GM19193 (cell line): ENCODE results near the gene MXRA8.

Experiments
- POLR2A ChIP-seq: IDR thresholded peaks from 4 replicates; pipeline ENCODE4 v1.6.1; 2011; ENCODE audit not compliant: insufficient read depth, insufficient read length; ENCODE audit errors: extremely low read depth

Gene MXRA8

DNA sequence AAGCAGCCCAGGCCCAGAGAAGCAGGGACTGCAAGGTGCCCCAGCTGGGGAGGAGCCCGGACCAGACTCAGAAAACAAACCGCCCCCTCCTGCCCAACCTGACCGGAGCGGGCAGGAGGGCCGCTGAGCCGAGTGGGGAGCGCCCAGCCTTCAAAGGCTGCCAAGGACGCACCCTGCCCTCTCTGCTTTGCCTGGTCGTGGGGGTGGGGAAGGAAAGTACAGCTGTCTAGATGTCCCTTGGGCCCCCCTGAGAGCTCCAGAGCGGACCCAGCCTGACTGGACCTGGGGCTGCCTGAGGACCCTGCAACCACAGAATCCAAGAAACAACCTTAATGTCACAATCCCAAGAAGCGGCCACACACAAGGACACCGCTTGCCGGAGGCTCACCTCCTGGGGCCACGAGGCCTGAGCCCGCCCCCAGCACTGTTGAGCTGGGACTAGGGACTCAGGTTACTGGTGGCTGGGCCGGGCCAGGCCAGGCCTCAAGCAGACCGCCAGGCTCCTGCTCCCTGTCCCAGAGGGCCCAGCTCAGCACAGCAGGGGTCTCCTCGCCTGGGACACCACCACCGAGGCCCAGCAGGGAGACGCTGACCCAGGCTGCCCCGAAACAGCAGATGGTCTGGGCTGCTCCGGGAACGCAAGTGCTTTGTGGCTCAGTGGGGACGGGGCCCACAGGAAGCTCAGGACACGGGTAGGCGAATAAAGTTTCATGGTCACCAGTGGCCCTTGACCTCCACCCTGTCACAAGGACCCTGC lies 10.5 kb downstream of the MXRA8 start:
- no peak for TF ChIP-seq POLR2A

DNA sequence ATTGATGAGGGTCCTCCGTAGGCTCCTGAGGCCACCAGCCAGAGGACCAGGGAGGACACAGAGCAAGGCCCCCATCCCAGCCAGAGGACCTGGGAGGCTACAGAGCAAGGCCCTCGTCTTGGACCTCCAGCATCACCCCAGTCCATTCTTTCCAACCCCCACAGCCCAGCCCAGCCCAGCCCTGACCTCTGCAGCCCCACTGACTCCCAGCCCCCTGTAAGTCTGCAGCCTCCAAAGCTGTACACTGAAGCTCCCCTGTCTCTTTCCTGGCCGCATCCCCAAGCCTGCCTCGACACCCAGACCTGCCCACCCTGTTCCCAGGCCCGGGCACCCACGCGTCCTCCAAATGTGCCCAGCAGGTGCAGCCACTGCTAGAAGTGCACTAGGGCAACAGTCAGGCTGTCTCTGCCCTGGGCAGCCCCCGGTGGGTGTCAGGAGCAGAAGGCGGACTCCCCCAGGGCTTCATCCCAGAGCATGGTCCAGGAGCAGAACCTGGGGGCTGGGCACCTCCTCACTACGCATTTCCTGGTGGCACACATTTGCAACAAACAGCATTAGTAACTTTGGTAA lies 11.2 kb downstream of the MXRA8 start:
- TF ChIP-seq POLR2A: no peak

DNA sequence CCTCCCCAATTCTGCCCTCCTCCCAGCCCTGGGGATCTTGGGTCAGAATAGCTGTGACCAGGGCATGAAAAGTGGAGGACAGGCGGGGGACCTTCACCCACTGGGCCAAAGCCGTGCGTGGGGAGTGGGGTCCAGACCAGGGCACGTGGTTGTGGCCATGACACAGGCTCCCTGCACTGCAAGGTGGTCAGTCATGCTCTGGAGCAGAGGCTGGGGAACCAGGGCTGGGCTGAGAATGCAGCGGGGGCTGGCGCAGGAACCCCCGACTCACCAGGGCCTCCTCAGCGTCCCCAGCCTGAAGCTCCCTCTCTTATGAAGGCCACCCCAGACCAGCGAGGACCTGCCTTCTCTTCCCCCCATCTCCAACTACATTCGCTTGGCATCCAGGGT lies 11.9 kb downstream of the MXRA8 start:
- TF ChIP-seq POLR2A: no peak

DNA sequence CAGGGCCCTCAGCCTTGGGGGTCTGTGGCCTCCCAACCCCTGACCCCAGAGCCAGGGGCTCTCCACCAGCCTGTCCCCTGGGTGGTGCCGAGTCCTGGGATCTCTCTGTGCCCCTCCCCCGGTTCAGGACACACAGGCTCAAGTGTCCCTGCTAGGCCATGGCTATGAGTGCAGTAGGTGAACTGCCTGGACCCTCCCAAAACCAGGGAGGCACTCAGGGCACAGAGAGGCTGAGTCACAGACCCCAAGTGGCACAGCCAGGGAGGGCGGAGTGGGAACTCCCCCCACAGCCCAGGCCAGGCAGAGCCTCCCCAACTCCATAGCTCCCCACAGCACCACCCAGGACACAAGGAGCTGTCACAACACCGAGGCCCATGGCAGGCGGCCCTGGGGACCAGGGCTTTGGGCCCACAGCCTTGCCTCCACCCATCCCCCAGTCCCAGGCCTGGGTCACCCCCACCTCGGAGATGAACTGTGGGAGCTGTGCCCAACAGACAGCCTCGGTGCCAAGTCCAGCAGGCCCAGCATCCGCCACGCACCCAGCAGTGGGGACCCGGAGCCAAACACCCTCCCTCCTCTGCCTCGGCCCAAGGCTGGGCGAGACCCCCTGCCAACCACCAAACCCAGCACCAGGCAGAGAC lies 12.4 kb downstream of the MXRA8 start:
- no peak for TF ChIP-seq POLR2A

DNA sequence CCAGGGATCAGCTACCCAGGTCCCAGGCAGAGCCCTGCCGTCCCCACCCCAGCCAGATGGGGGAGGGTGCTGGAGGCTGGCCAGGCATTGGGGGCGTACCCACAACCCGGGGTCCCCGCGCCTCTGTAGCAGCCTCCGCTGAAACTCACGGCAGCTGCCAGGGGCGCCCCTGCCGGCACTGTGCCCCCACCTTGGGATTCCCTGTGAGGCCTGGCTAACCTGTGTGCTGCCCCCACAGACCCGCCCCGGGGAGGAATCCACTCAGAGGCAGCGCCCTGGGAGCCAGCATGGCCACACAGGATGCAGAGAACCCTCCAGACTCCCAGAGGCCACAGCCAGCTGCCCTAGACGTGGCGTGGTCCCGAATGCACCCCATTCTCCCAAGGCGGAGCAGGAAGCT lies 13.0 kb downstream of the MXRA8 start:
- TF ChIP-seq POLR2A: no peak

DNA sequence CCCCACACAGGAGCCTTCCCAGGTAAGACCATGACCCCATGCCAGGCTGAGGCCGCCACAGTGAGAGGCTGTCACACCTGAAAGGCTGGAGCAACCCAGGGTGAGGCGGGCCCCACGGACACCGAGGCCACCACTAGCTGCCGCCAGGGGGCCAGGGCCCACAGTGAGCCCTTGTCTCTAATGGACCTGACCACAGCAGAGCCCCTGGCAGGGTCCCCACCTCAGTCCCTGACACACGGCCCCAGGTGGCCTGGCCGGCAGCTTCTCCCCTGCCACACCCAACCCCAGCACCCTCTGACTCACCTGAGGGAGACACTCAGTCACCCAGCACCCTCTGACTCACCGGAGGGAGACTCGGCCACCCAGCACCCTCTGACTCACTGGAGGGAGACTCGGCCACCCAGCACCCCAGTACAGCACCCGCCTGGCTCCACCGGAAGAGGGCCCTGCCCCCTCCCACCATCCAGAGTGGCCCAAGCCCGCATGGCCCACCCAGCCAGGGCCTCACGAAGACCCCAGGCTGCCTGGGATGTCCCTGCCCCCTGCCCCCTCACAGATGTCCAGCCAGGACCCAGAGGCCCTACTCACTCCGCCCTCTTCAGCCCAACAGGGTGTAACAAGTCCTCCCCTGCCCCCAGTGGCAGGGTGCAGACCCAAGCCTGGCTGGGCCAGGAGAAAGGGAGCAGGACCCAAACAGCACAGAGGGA lies 13.5 kb downstream of the MXRA8 start:
- no peak for TF ChIP-seq POLR2A

DNA sequence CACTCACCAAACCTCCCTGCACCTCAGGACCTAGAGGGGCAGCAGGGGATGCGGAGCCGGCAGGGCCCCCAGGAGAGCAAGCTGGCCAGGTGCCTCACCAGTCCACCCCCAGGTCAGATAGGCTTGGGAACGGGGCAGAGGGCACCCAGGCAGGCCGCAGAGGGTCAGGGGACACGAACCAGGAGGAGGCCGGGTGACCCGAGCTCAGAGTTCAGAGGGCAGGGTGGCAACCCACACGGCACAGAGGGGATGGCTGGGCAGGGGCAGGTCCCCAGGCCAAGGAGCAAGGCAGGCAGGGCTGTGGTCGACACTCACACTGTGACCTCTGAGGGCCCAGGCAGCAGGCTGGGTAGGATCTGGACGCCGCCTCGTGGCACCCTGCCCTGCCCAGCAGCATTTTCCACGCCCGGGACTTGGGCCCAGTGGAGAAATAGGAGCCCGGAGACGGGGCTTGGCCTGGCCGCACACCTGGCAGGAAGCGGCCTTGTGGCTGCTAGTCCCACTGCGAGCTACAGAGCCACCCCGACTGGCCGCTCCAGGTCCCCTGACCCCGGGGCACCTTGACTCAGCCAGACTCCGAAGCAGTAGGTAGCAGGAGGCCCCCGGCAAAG lies 14.4 kb downstream of the MXRA8 start:
- TF ChIP-seq POLR2A: no peak

DNA sequence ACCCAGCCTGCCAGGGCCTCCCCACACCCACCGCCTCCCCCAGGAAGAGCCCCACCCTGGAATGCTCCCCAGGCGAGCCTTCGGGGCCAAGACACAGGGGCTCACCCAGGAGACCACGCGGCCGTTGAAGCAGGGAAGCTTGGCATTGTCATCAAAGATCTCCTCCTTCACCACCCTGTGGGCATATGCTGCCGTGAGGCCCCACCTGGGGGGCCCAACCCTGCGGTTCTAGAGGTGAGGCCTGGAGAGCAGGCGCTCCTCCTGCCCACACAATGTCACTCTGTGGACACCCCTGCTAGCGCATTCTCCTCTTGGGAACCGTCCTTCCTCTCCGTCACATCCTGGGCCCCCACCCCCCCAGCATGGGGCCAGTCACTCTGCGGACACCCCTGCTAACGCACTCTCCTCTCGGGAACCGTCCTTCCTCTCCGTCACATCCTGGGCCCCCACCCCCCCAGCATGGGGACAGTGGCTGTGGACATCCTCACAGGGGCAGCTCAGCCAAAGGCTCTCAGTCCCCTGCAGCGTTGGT lies 15.7 kb downstream of the MXRA8 start:
- TF ChIP-seq POLR2A: no peak

DNA sequence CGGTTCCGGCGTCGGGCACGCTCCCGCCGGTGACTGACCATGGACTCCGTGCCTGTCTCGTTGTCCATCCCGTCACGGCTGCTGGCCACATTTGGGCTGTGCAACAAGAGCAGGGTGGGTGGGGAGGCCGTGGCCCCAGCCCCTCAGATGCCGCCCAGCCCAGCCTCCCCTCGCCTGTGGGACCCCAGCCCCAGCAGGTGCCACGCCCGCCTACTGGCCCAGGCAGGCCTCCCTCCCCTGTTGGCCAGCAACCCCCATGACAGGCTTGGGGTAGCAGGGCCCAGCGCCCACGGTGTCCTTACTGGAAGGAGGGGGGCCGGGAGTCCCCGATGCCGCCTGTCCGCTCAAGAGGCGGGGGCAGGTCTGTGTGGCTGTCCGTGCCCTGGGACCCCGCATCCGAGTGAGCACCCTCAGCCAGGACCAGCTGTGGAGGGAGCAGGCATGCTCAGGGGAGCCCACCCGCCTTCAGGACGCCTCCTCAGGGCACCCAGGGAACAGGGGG lies 16.2 kb downstream of the MXRA8 start:
- no peak for TF ChIP-seq POLR2A

DNA sequence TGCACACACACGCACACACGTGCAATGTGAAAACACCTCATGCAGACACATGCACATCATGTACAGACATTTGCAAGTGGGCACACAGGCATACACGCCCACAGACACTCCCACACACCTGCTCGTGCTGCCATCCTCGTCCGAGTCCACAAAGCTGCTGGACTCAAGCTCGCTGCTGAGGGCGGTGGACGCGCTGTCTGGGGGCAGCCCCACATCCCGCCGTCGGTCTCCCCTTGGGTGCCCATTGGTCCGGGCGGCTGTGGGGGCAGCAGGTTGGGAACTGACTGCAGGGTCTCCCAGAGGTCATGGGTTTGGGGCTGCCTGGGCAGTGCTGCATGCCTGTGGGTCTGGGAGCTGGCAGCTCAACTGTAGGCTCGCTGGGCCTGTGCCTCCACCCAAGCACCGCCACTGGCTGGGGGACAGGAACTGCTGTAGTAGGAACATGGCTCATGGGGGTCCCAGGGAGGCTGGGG lies 16.8 kb downstream of the MXRA8 start:
- TF ChIP-seq POLR2A: no peak

DNA sequence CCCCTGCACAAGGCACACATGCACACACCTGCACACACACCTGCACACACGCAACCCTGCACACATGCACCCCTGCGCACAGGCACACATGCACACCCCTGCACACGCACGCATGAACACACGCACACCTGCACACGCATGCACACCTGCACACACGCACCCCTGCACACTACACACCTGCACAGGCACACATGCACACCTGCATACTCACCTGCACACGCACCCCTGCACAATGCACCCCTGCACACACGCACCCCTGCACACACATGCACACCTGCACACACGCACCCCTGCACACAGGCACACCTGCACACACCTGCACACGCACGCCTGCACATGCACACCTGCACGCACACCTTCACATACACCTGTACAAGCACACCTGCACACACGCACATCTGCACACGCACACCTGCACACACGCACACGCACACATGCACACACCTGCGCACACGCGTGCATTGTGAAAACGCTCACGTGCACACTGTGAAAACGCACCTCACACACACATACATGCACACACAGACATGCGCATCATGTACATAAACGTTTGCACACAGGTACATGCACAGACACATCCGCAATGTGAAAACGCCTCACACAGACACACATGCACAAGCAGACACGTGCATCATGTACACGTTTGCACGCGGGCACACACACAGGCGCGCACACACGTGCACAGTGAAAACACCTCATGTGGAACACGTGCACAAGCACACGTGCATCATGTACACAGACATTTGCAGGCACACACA lies 17.4 kb downstream of the MXRA8 start:
- no peak for TF ChIP-seq POLR2A

DNA sequence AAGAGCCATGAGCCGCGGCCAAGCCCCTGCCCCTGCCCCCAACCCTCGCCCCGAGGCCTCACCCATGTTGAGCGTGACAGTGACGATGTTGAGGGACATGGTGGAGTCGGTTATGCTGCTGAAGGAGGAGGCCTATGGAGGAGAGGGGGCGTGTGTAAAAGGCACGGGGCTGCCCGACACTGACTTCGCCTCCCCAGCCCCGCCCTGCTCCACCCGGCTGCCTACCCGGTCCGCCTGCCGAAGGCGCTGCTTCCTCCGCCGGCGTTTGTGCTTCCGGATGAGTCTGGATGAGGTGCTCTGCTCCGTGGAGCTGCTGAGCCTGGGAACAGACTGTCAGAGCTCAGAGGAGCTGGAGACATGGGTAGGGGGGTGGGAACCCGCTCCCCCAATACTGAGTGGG lies 18.2 kb downstream of the MXRA8 start:
- TF ChIP-seq POLR2A: no peak

DNA sequence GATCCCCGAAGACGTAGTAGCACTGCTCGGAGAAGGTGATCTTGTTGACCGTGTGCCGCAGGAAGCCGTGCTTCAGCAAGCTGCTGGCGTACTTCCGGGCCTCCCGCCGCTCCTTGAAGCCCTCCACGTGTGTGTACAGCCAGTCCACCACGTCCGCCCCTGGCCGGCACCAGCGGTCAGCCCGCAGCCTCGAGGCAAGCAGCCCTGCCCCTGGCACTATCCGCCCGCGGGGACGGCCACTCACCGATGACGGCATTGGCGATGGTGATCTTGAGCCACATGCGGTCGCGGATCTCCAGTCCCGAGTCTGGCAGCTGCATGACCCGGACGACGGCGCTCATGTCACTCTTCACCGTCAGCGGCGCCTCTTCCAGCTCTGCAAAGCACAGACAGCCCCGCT lies 20.1 kb downstream of the MXRA8 start:
- no peak for TF ChIP-seq POLR2A

DNA sequence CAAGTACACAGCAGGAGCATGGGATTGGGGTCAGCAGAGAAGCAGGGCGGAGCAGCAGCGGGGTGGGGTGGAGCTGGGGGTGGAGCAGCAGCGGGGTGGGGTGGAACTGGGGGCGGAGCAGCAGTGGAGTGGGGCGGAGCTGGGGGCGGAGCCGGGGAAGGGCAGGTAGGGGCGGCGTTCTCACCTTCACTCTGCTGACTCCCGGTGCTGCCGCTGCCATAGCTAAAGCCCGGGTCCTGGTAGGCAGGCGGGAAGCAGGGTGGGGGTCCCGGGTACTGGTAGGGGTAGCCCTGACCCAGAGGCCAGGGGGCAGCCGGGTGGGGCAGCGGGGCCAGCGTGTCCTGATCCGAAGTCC lies 20.6 kb downstream of the MXRA8 start:
- no peak for TF ChIP-seq POLR2A

DNA sequence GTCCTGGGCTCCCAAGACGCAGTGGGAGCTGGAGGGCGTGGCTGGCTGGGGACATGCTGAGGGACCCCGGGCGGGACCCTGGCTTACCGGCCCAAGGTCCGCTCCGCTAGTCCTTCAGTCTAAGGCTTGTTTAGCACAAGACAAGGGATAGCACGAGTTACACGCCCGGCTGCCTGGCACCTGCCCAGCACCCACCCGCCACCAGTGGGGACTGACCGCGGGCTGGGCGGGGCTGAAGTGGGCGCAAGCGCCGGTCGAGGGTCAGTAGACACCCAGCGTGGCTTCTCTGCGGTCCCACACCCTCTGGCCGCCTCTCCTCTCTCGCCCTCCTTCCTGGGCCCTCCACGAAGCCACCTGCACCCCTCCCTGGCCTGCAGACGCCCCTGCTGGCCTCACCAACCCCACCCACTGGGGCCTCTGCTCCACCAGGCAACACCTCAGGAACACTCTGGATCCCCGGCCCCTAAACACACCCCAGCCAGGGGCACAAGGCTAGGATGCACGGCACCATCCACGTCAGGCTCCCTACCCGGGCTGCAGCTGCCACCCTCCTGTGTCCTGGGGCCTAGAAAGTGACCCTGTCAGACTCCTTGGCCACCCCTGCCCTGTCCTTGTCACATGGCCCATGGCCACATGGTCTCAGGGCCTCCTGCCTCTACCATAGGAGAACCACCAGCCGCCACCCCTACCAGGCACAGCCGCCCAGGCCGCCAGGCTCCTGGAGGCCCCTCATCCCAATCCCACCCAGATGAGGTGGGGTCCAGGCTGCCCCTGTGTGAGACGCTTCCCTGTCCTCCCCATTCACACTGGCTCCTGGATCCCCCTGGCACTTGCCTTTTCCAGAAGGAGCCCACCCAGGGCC lies 21.2 kb downstream of the MXRA8 start:
- TF ChIP-seq POLR2A: no peak
